GM21423 (cell line): ENCODE measurements around the gene LIPC.

ENCODE experiments used
- ATAC-seq: cut with Tn5 transposase; IDR thresholded peaks from one replicate; pipeline ENCODE4 v1.9.1; 2021; ENCODE audit warnings: mild to moderate bottlenecking, moderate library complexity; ENCODE audit not compliant: unreplicated experiment

LIPC gene

GRCh38 chr15:58431221-58432149, at the start of gene LIPC:
LIPC (plus strand) TSS chr15:58431991; CDS start chr15:58432033, 42 bp downstream.
- no peak for ATAC-seq

GRCh38 chr15:58383876-58384275, 47.9 kb upstream of the LIPC start:
- no peak for ATAC-seq

- no peak for ATAC-seq
These were observed 47.1 kb upstream of the LIPC start for GRCh38 chr15:58384667-58385066.

- no peak for ATAC-seq
These were observed 45.7 kb upstream of the LIPC start for GRCh38 chr15:58386081-58386480.

- ATAC-seq = no peak
These were observed 45.1 kb upstream of the LIPC start for GRCh38 chr15:58386641-58387040.

GRCh38 chr15:58387130-58387529, 44.7 kb upstream of the LIPC start:
- ATAC-seq = no peak

GRCh38 chr15:58388211-58388610, 43.6 kb upstream of the LIPC start:
- ATAC-seq = no peak

- no peak for ATAC-seq
These were observed 41.7 kb upstream of the LIPC start for GRCh38 chr15:58390118-58390517.

GRCh38 chr15:58390655-58391054, 41.1 kb upstream of the LIPC start:
- no peak for ATAC-seq

GRCh38 chr15:58391088-58391487, 40.7 kb upstream of the LIPC start:
- ATAC-seq = no peak

GRCh38 chr15:58392141-58392540, 39.6 kb upstream of the LIPC start:
- no peak for ATAC-seq

GRCh38 chr15:58392611-58393161, 39.1 kb upstream of the LIPC start:
- no peak for ATAC-seq

GRCh38 chr15:58393241-58393662, 38.5 kb upstream of the LIPC start:
- no peak for ATAC-seq

GRCh38 chr15:58396181-58396580, 35.6 kb upstream of the LIPC start:
- no peak for ATAC-seq

GRCh38 chr15:58398071-58398470, 33.7 kb upstream of the LIPC start:
- ATAC-seq = no peak

GRCh38 chr15:58398643-58399042, 33.1 kb upstream of the LIPC start:
- no peak for ATAC-seq

GRCh38 chr15:58399739-58400138, 32.1 kb upstream of the LIPC start:
- no peak for ATAC-seq

GRCh38 chr15:58401276-58401675, 30.5 kb upstream of the LIPC start:
- no peak for ATAC-seq

- no peak for ATAC-seq
These were observed 29.7 kb upstream of the LIPC start for GRCh38 chr15:58401991-58402649.

- no peak for ATAC-seq
These were observed 28.2 kb upstream of the LIPC start for GRCh38 chr15:58403581-58403980.

- ATAC-seq = no peak
These were observed 27.8 kb upstream of the LIPC start for GRCh38 chr15:58404020-58404419.

- no peak for ATAC-seq
These were observed 27.1 kb upstream of the LIPC start for GRCh38 chr15:58404722-58405121.
